ENCODE results near the gene IQGAP1. TPM values are rescaled to one million over a fixed set of nuclear protein-coding genes. Genes with fewer than 3 reads are reported as not detected.

Gene IQGAP1
- total RNA-seq, 1 experiment from 2014 or later: 72.4 TPM

GRCh38 chr15:90531147-90531546, 143.1 kb downstream of the IQGAP1 start:
- Histone ChIP-seq H3K23ac (ENCODE audit: insufficient read length, low read depth, low read length) (no peak overlapping the region), H2AK5ac (ENCODE audit: insufficient read length, low read length) (no peak overlapping the region), H2BK5ac (ENCODE audit: insufficient read length, low read length) (no peak overlapping the region), H2BK15ac (ENCODE audit: low read depth, low read length) (no peak overlapping the region), H3K27me3 (ENCODE audit: insufficient read depth, low read length) (peaks cover 14% of the 10 kb centered on the region), H3K14ac (ENCODE audit: insufficient read depth, low read length) (no peak overlapping the region), H3K27ac (ENCODE audit: insufficient read length, low read depth, low read length) (no peak overlapping the region), H2BK120ac (ENCODE audit: low read depth, low read length, poor library complexity, severe bottlenecking) (no peak overlapping the region), H4K91ac (ENCODE audit: insufficient read length, low read depth, low read length) (no peak overlapping the region), H3K4me2 (ENCODE audit: insufficient read depth, insufficient read length, low read length) (peak overlapping the region; percentile 76), H3K9me3 (ENCODE audit: control insufficient read depth, low read depth, low read length) (no peaks in the 10 kb centered on the region), H2AFZ (ENCODE audit: low read length) (no peak overlapping the region), H3K79me1 (ENCODE audit: insufficient read depth, low read depth, low read length, poor library complexity, severe bottlenecking) (no peaks in the 10 kb centered on the region), H3K23me2 (ENCODE audit: insufficient read length, low read depth, low read length, poor library complexity, severe bottlenecking) (peaks cover 5% of the 10 kb centered on the region), H4K5ac (ENCODE audit: insufficient read length, low read depth, low read length) (no peak overlapping the region), H3K56ac (ENCODE audit: insufficient read length, low read depth, low read length) (no peak overlapping the region), H2BK12ac (ENCODE audit: insufficient read length, low read depth, low read length) (no peak overlapping the region), H4K8ac (replicated peaks; ENCODE audit: insufficient read length, low read depth, low read length) (no peak overlapping the region), H2BK20ac (ENCODE audit: low read depth, low read length, poor library complexity, severe bottlenecking) (no peak overlapping the region), H4K20me1 (ENCODE audit: control insufficient read depth, insufficient read depth, insufficient read length) (no peaks in the 10 kb centered on the region), H3K79me2 (ENCODE audit: insufficient read depth, low read length) (no peaks in the 10 kb centered on the region), H3K4ac (ENCODE audit: low read depth, low read length) (no peak overlapping the region), H3K9ac (ENCODE audit: extremely low read depth, insufficient read length, low read length) (no peak overlapping the region), H3T11ph (ENCODE audit: low read length) (no peak overlapping the region), H3K4me1 (ENCODE audit: insufficient read depth, low read length) (no peaks in the 10 kb centered on the region; the same call in 1 of the 2 replicates), H3K18ac (ENCODE audit: insufficient read length, low read depth, low read length) (no peak overlapping the region)
- no peak for DNase-seq
- Mint-ChIP-seq H3K27ac (no peak overlapping the region), H3K27me3 (ENCODE audit: low read depth) (peaks cover 70% of the 10 kb centered on the region), H3K4me3 (peak overlapping the region; percentile 62 to 87), H3K4me1 (peaks cover 6 to 18% of the 10 kb centered on the region in 2 experiments), H3K9me3 (peaks cover 0 to 4% of the 10 kb centered on the region in 2 experiments; a peak in 3 of 5 replicates), H3K36me3 (ENCODE audit: insufficient read depth in 1 of 3, low read depth in 3 of 3) (no peaks in the 10 kb centered on the region)
- no peak for TF ChIP-seq CTCF (conservative IDR thresholded peaks at IDR 0.05)
- no CpG with 5 or more reads among the region's 4 CpGs for WGBS (ENCODE audit: extremely low coverage, insufficient read length, low lambda C conversion rate)

Measured in H9 (cell line).